NCI-H748 (cell line): Measurements from ENCODE around the gene TMEM40.
"Not testable (repeated sequence)": the region's sequence is repeated elsewhere in the genome, so short reads cannot be mapped to it uniquely, and the experiment has no call there.

Experiments used
- DNase-seq: peaks from one replicate; lab custom pipeline; 2025; ENCODE audit not compliant: unreplicated experiment; lab: John Stamatoyannopoulos, UW

Gene TMEM40

GRCh38 chr3:12752102-12752501 is 7.0 kb downstream of the TMEM40 start:
- no peak for DNase-seq

- no peak for DNase-seq
Measured at GRCh38 chr3:12751571-12751970, 7.5 kb downstream of the TMEM40 start.

GRCh38 chr3:12750658-12751071 is 8.4 kb downstream of the TMEM40 start:
- no peak for DNase-seq

GRCh38 chr3:12750223-12750622 is 8.8 kb downstream of the TMEM40 start:
- no peak for DNase-seq

- DNase-seq, result no peak
Measured at GRCh38 chr3:12748477-12748876, 10.6 kb downstream of the TMEM40 start.

GRCh38 chr3:12746419-12746818 is 12.6 kb downstream of the TMEM40 start:
- no peak for DNase-seq

- no peak for DNase-seq
Measured at GRCh38 chr3:12744326-12744725, 14.7 kb downstream of the TMEM40 start.

- DNase-seq, result no peak
Measured at GRCh38 chr3:12743583-12743982, 15.5 kb downstream of the TMEM40 start.

- no peak for DNase-seq
Measured at GRCh38 chr3:12742330-12743107, 16.5 kb downstream of the TMEM40 start.

- no peak for DNase-seq
Measured at GRCh38 chr3:12741209-12741608, 17.9 kb downstream of the TMEM40 start.

- DNase-seq, result no peak
Measured at GRCh38 chr3:12737833-12738232, 21.2 kb downstream of the TMEM40 start.

GRCh38 chr3:12737319-12737718 is 21.7 kb downstream of the TMEM40 start:
- no peak for DNase-seq

GRCh38 chr3:12734960-12735359 is 24.1 kb downstream of the TMEM40 start:
- DNase-seq, result no peak

GRCh38 chr3:12733566-12733965 is 25.5 kb downstream of the TMEM40 start:
- no peak for DNase-seq

GRCh38 chr3:12730506-12731242 is 28.4 kb downstream of the TMEM40 start:
- DNase-seq, result no peak

GRCh38 chr3:12729051-12729651 is 29.9 kb downstream of the TMEM40 start:
- no peak for DNase-seq

- no peak for DNase-seq
Measured at GRCh38 chr3:12727937-12728336, 31.1 kb downstream of the TMEM40 start.

- no peak for DNase-seq
Measured at GRCh38 chr3:12727481-12727880, 31.6 kb downstream of the TMEM40 start.

- no peak for DNase-seq
Measured at GRCh38 chr3:12725436-12725835, 33.6 kb downstream of the TMEM40 start.

GRCh38 chr3:12724794-12725193 is 34.3 kb downstream of the TMEM40 start:
- no peak for DNase-seq

- DNase-seq, result not testable (repeated sequence)
Measured at GRCh38 chr3:12723362-12723761, 35.7 kb downstream of the TMEM40 start.

- DNase-seq, result no peak
Measured at GRCh38 chr3:12722226-12722625, 36.8 kb downstream of the TMEM40 start.
